NCI-H146 treated with DMSO at 0.1 percent for 48 hours (cell line): ENCODE results near the gene RBFOX1.
A peak's percentile ranks its signal among the peaks of the same experiment; 100 is the strongest.

ENCODE experiments used
- DNase-seq: peaks from one replicate; lab custom pipeline; 2025; ENCODE audit not compliant: unreplicated experiment; lab: John Stamatoyannopoulos, UW

RBFOX1 gene

GRCh38 chr16:7755347-7755882 is 422.8 kb downstream of the RBFOX1 start:
- DNase-seq, result peak; percentile 25
